HCT116 (cell line): ENCODE data around the gene STX10. TPM values are rescaled to one million over a fixed set of nuclear protein-coding genes. Genes with fewer than 3 reads are reported as not detected.

ENCODE experiments used
- ATAC-seq: fragments of 200-7000 bp; cut with Tn5 transposase; 2 replicates; pipeline ENCODE4 v1.9.1; 2020; ENCODE audit warnings: mild to moderate bottlenecking, moderate library complexity
- BruUV-seq: library from RNA; stranded (reverse); fragments of 400-500 nt; replicated peaks from 2 replicates; lab custom pipeline; 2021; lab: Mats Ljungman, UMichigan
- CTCF ChIA-PET: fragments of 300-600 bp; sonication (Branson Sonifier 250); formaldehyde crosslinking; loops from one replicate; lab custom pipeline; 2021; ENCODE audit warnings: antibody characterized with exemption; lab: Charles Lee
- POLR2A ChIA-PET: fragments of 300-600, 350-600 bp; sonication (Branson Sonifier 250); formaldehyde crosslinking; loops from one replicate; lab custom pipeline; 2021; ENCODE audit warnings: antibody characterized with exemption; lab: Charles Lee
- RAD21 ChIA-PET, 2 experiments: fragments of 300-600 bp; sonication (Branson Sonifier 250); formaldehyde crosslinking; loops; one replicate each; lab custom pipeline; 2023; ENCODE audit warnings: low total read pairs in 2 of 2; ENCODE audit not compliant: uncharacterized antibody in 2 of 2, unreplicated experiment in 2 of 2, low non-redundant PET in 1 of 2; lab: Charles Lee
- DNase-seq: peaks from one replicate; pipeline ENCODE4 v3.0.0-alpha.2; 2010; ENCODE audit warnings: low read depth, low spot score
- H2AFZ ChIP-seq: fragments of 200-600 bp; shearing (Covaris generic), sonication (generic); 2 replicates; pipeline ENCODE4 v1.6.1; 2017; ENCODE audit warnings: low read depth, mixed run types, mixed read lengths, antibody characterized with exemption, low read length; ENCODE audit not compliant: poor library complexity, severe bottlenecking
- H3K27ac ChIP-seq: 2 replicates; pipeline ENCODE4 v1.5.1; 2012; ENCODE audit warnings: low read depth, low read length
- H3K27me3 ChIP-seq: fragments of 200-600 bp; sonication (generic); 2 replicates; pipeline ENCODE4 v1.6.1; 2016; ENCODE audit warnings: mixed run types, low read length, mixed read lengths; ENCODE audit not compliant: insufficient read depth
- H3K36me3 ChIP-seq, 2 experiments: fragments of 200-500 bp in 1 of 2; fragments of 200-600 bp in 1 of 2; sonication (Bioruptor generic) in 1 of 2; sonication (generic) in 1 of 2; 2 replicates each; pipeline versions ENCODE4 v1.5.1 to v1.6.1; 2014 to 2016; ENCODE audit warnings: low read length in 2 of 2, inconsistent platforms in 1 of 2, mixed read lengths in 1 of 2, mixed run types in 1 of 2; ENCODE audit not compliant: insufficient read depth in 2 of 2, control insufficient read depth in 1 of 2
- H3K4me1 ChIP-seq, 2 experiments: fragments of 200-600 bp in 1 of 2; sonication (generic) in 1 of 2; 2 replicates each; pipeline versions ENCODE4 v1.5.1 to v1.6.1; 2012 to 2017; ENCODE audit warnings: low read length in 2 of 2, inconsistent platforms in 1 of 2, mild to moderate bottlenecking in 1 of 2, mixed read lengths in 1 of 2, mixed run types in 1 of 2, moderate library complexity in 1 of 2; ENCODE audit not compliant: insufficient read depth in 2 of 2, control insufficient read depth in 1 of 2
- H3K4me2 ChIP-seq: fragments of 200-600 bp; sonication (generic); 2 replicates; pipeline ENCODE4 v1.6.1; 2017; ENCODE audit warnings: mixed run types, low read length, mixed read lengths
- H3K4me3 ChIP-seq, 2 experiments: fragments of 200-600 bp in 1 of 2; sonication (generic) in 1 of 2; replicated peaks in 1 of 2; 2 replicates each; pipeline ENCODE4 v1.5.1; 2011 to 2016; ENCODE audit warnings: low read length in 2 of 2, control low read depth in 1 of 2, low read depth in 1 of 2, mild to moderate bottlenecking in 1 of 2, mixed read lengths in 1 of 2, mixed run types in 1 of 2
- H3K79me2 ChIP-seq: fragments of 200-600 bp; sonication (generic); 2 replicates; pipeline ENCODE4 v1.6.1; 2017; ENCODE audit warnings: mild to moderate bottlenecking, mixed run types, low read length, moderate library complexity, mixed read lengths; ENCODE audit not compliant: insufficient read depth
- H3K9ac ChIP-seq: fragments of 200-600 bp; sonication (generic); 2 replicates; pipeline ENCODE4 v1.6.1; 2016; ENCODE audit warnings: low read length, mixed read lengths
- H3K9me2 ChIP-seq: fragments of 200-600 bp; sonication (generic), shearing (Covaris generic); 2 replicates; pipeline ENCODE4 v1.6.1; 2017; ENCODE audit warnings: mixed run types, mild to moderate bottlenecking, moderate library complexity; ENCODE audit not compliant: insufficient read depth
- H3K9me3 ChIP-seq, 2 experiments: fragments of 200-500 bp in 1 of 2; fragments of 200-600 bp in 1 of 2; sonication (Bioruptor generic) in 1 of 2; sonication (generic) in 1 of 2; 2 replicates each; pipeline ENCODE4 v1.6.1; 2014 to 2017; ENCODE audit warnings: low read length in 2 of 2, mixed read lengths in 2 of 2, inconsistent platforms in 1 of 2, low read depth in 1 of 2, mild to moderate bottlenecking in 1 of 2, mixed run types in 1 of 2, moderate library complexity in 1 of 2; ENCODE audit not compliant: control insufficient read depth in 1 of 2, insufficient read depth in 1 of 2
- H4K20me1 ChIP-seq: fragments of 200-600 bp; sonication (generic), shearing (Covaris generic); 2 replicates; pipeline ENCODE4 v1.6.1; 2017; ENCODE audit warnings: mixed run types, mild to moderate bottlenecking, moderate library complexity; ENCODE audit not compliant: insufficient read depth
- CEBPB ChIP-seq: IDR thresholded peaks from 2 replicates; pipeline ENCODE4 v1.6.1; 2012; ENCODE audit warnings: low read depth
- ELF1 ChIP-seq: IDR thresholded peaks from 2 replicates; pipeline ENCODE4 v1.6.1; 2012; ENCODE audit warnings: low read depth, borderline replicate concordance
- EZH2phosphoT487 ChIP-seq: fragments of 200-600 bp; IDR thresholded peaks from 2 replicates; pipeline ENCODE4 v1.6.1; 2018; ENCODE audit warnings: antibody characterized with exemption, borderline replicate concordance
- FOSL1 ChIP-seq: IDR thresholded peaks from 2 replicates; pipeline ENCODE4 v1.6.1; 2012; ENCODE audit warnings: low read depth
- JUND ChIP-seq: IDR thresholded peaks from 2 replicates; pipeline ENCODE4 v1.6.1; 2012
- POLR2A ChIP-seq: IDR thresholded peaks from 2 replicates; pipeline ENCODE4 v1.7.0; 2011; ENCODE audit warnings: borderline replicate concordance; ENCODE audit not compliant: insufficient read depth, insufficient read length; ENCODE audit errors: extremely low read depth
- POLR2AphosphoS5 ChIP-seq: IDR thresholded peaks from 2 replicates; pipeline ENCODE4 v1.6.1; 2011; ENCODE audit warnings: mild to moderate bottlenecking, low read depth, low read length, moderate library complexity
- SIN3A ChIP-seq: IDR thresholded peaks from 2 replicates; pipeline ENCODE4 v1.6.1; 2012; ENCODE audit warnings: low read depth
- SP1 ChIP-seq: IDR thresholded peaks from 2 replicates; pipeline ENCODE4 v1.6.1; 2012; ENCODE audit warnings: low read depth
- SRF ChIP-seq: IDR thresholded peaks from 2 replicates; pipeline ENCODE4 v1.6.1; 2012; ENCODE audit warnings: low read depth
- TCF7L2 ChIP-seq: IDR thresholded peaks from 2 replicates; pipeline ENCODE4 v1.7.0; 2011; ENCODE audit warnings: borderline replicate concordance, inconsistent platforms; ENCODE audit not compliant: insufficient read depth, insufficient read length; ENCODE audit errors: extremely low read depth
- YY1 ChIP-seq: IDR thresholded peaks from 2 replicates; pipeline ENCODE4 v1.6.1; 2011; ENCODE audit warnings: low read length, low read depth, moderate library complexity, mild to moderate bottlenecking; ENCODE audit not compliant: insufficient replicate concordance; ENCODE audit errors: extremely low read depth
- intact Hi-C: fragments of 100-400 bp; cut with micrococcal nuclease; formaldehyde crosslinking; loops from 2 replicates; pipeline ENCODE4 v1.10.0; 2022
- total RNA-seq: library from RNA; stranded (reverse); gene quantifications from one replicate; pipeline ENCODE4 v1.2.1, GENCODE V29; 2021; ENCODE audit not compliant: unreplicated experiment
- TF ChIP-seq, protein P1 (sequence below): IDR thresholded peaks from 2 replicates; pipeline ENCODE4 v1.6.1; 2011; ENCODE audit warnings: mild to moderate bottlenecking, low read length, moderate library complexity; ENCODE audit not compliant: insufficient replicate concordance; ENCODE audit errors: extremely low read depth
- TF ChIP-seq, protein P2 (sequence below): IDR thresholded peaks from 2 replicates; pipeline ENCODE4 v1.6.1; 2012
- TF ChIP-seq, protein P3 (sequence below), 3 experiments: fragments of 200-600 bp in 1 of 3; sonication (generic) in 1 of 3; IDR thresholded peaks in 2 of 3; conservative IDR thresholded peaks in 1 of 3; 2 replicates each; pipeline ENCODE4 v1.5.1; 2012 to 2017; ENCODE audit warnings: low read depth in 2 of 3, low read length in 2 of 3, antibody characterized with exemption in 1 of 3, borderline replicate concordance in 1 of 3, control low read depth in 1 of 3, mild to moderate bottlenecking in 1 of 3, mixed read lengths in 1 of 3, mixed run types in 1 of 3, moderate library complexity in 1 of 3; ENCODE audit not compliant: insufficient read depth in 1 of 3

Gene STX10
- total RNA-seq, 1 experiment from 2014 or later, result 149 TPM

DNA sequence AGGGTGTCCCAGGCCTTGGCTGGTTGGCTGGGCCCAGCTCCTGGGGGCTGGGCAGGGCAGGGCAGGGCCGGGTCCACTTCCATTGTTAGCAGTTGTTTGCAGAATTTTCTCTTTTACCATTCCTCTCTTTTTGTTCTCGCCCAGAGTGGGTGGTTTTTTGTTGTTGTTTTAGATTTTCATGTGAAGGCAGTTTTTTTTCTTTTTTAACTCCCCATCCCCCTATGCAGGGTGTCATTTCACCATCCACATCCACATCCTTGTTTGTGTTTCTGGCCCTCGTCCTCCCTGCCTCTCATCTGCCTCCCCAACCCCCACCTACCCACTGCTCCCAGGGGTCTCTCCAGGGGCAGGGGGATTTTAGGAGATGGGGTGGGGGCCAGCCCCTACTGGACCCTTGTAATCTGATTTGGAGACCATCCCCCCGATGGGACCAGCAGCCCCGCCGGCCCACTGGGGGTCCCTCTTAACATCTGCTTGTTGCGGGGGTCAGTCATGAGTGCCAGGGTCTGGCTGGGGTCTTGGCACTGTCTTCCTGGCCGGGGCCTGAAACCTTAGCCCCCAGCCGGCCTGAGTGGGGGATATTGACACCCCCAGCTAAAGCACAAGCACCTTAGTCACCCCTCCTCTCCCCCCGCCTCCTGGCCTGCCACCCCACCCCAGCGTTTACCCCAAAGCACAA lies 10.4 kb downstream of the STX10 start (continued):
- no peak for TF ChIP-seq SP1
- TF ChIP-seq TCF7L2, result no peak
- no peak for TF ChIP-seq SRF

DNA sequence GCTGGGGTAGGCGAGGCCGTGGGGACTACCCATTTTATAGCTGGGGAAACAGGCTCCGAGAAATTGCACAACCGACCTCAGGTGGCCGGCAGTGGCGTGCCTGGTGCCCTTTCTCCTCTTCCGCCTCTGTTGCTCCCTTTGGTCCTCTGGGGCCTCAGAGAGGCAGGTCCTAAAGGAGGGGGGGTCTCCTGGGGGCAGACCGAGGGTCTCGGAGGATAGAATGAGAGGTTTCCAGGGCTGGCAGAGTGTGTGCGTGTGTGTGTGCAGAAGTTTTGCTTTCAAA lies 11.3 kb downstream of the STX10 start:
- no peak overlapping the region for H3K4me3 ChIP-seq
- H4K20me1 ChIP-seq, result no peaks in the 10 kb centered on the region
- intact Hi-C loops, result no loop called here
- H3K4me1 ChIP-seq, result peaks cover 25 to 42% of the 10 kb centered on the region in 2 experiments
- no peaks in the 10 kb centered on the region for H3K9me2 ChIP-seq
- CTCF ChIA-PET, result no interaction called here
- peaks cover 12 to 32% of the 10 kb centered on the region in 2 experiments; a peak in 3 of 4 replicates for H3K36me3 ChIP-seq
- H3K9me3 ChIP-seq, result no peaks in the 10 kb centered on the region
- H2AFZ ChIP-seq, result no peak overlapping the region
- no peak overlapping the region for H3K9ac ChIP-seq
- POLR2A ChIA-PET, result interaction anchor here (0.7 kb wide), 1 partner anchor 8 kb away, joined by 3 read pairs; no protein-coding TSS in a partner anchor
- H3K4me2 ChIP-seq, result no peak overlapping the region
- H3K27ac ChIP-seq, result no peak overlapping the region
- no peaks in the 10 kb centered on the region for H3K27me3 ChIP-seq
- DNase-seq (no peak), ATAC-seq (no peak)
- BruUV-seq, result no TSS peak
- H3K79me2 ChIP-seq, result peaks cover 11% of the 10 kb centered on the region
- RAD21 ChIA-PET, result no interaction called here
- TF ChIP-seq POLR2AphosphoS5 (no peak), SRF (no peak), FOSL1 (no peak), ELF1 (no peak), TCF7L2 (no peak), YY1 (no peak), POLR2A (no peak), SIN3A (no peak), CEBPB (no peak), EZH2phosphoT487 (no peak), JUND (no peak)
- TF ChIP-seq, protein P1, sequence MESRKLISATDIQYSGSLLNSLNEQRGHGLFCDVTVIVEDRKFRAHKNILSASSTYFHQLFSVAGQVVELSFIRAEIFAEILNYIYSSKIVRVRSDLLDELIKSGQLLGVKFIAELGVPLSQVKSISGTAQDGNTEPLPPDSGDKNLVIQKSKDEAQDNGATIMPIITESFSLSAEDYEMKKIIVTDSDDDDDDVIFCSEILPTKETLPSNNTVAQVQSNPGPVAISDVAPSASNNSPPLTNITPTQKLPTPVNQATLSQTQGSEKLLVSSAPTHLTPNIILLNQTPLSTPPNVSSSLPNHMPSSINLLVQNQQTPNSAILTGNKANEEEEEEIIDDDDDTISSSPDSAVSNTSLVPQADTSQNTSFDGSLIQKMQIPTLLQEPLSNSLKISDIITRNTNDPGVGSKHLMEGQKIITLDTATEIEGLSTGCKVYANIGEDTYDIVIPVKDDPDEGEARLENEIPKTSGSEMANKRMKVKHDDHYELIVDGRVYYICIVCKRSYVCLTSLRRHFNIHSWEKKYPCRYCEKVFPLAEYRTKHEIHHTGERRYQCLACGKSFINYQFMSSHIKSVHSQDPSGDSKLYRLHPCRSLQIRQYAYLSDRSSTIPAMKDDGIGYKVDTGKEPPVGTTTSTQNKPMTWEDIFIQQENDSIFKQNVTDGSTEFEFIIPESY, result no peak
- TF ChIP-seq, protein P2, sequence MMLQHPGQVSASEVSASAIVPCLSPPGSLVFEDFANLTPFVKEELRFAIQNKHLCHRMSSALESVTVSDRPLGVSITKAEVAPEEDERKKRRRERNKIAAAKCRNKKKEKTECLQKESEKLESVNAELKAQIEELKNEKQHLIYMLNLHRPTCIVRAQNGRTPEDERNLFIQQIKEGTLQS, result no peak
- TF ChIP-seq, protein P3, sequence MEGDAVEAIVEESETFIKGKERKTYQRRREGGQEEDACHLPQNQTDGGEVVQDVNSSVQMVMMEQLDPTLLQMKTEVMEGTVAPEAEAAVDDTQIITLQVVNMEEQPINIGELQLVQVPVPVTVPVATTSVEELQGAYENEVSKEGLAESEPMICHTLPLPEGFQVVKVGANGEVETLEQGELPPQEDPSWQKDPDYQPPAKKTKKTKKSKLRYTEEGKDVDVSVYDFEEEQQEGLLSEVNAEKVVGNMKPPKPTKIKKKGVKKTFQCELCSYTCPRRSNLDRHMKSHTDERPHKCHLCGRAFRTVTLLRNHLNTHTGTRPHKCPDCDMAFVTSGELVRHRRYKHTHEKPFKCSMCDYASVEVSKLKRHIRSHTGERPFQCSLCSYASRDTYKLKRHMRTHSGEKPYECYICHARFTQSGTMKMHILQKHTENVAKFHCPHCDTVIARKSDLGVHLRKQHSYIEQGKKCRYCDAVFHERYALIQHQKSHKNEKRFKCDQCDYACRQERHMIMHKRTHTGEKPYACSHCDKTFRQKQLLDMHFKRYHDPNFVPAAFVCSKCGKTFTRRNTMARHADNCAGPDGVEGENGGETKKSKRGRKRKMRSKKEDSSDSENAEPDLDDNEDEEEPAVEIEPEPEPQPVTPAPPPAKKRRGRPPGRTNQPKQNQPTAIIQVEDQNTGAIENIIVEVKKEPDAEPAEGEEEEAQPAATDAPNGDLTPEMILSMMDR (IDR thresholded peaks at IDR 0.05 in 2 of 3, conservative IDR thresholded peaks at IDR 0.05 in 1 of 3; ENCODE audit: borderline replicate concordance in 1 of 3, insufficient read depth in 1 of 3, low read depth in 2 of 3, low read length in 2 of 3), result no peak
